PC-3 (cell line): ENCODE data around the gene CALCA.

Experiments
- CTCF ChIP-seq: fragments of 300-600 bp; sonication (generic); conservative IDR thresholded peaks from 2 replicates; pipeline ENCODE4 v1.5.1; 2017; ENCODE audit warnings: antibody characterized with exemption, low read depth, mild to moderate bottlenecking, low read length
- EZH2 ChIP-seq: fragments of 300-600 bp; sonication (generic); IDR thresholded peaks from one replicate; pipeline ENCODE4 v1.6.1; 2017; ENCODE audit warnings: antibody characterized with exemption, mild to moderate bottlenecking, low read length; ENCODE audit not compliant: unreplicated experiment
- EZH2phosphoT487 ChIP-seq: fragments of 300-600 bp; sonication (generic); IDR thresholded peaks from 2 replicates; pipeline ENCODE4 v1.6.1; 2018; ENCODE audit warnings: mild to moderate bottlenecking, antibody characterized with exemption, low read length, borderline replicate concordance

- TF ChIP-seq CTCF: no peak
- TF ChIP-seq EZH2phosphoT487: no peak
- TF ChIP-seq EZH2: no peak
Observed at GRCh38 chr11:14975252-14975587, 3.1 kb upstream of the CALCA start.
